ENCODE results near the gene GALT. TPM values are rescaled to one million over a fixed set of nuclear protein-coding genes. Genes with fewer than 3 reads are reported as not detected.

Gene GALT
- total RNA-seq, 4 donors from 2014 or later: 111 to 310 (median 185) TPM

DNA sequence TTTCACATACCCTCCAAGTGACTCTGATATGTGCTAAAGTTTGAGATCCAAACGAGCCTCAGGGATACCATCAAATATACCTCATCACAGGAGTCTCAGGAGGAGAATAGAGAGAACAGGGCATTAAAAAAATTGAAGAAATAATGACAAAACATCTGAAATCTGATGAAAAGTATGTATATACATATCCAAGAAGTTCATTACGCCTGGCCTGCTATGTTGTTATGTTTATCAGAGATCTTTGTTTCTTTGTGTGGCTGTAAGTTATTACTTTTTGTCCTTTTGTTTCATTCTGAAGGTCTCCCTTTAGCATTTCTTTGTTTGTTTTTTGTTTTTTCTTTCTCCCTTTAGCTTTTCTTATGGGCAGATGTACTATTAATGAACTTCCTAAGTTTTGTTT lies 47.1 kb downstream of the GALT start:
- no peak overlapping the region for H3K4me3 ChIP-seq

DNA sequence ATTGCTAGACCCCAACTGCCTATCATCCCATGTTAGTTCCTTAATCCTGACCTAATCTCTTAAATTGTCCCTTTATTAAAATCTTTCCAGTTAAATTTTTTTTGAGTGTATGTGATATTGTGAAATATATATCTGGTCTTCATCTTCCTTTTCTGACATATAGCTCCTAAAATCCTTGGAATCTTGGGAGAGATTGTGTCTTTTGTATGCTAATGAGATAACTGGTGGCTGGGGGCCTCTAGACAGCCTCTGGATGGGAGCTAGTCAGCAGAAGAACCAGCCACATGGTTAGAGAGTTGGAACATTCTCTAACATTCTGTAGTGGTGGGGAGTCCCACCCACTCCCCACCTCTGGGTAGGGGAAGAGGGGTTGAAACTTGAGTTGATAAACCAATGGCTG lies 48.3 kb downstream of the GALT start:
- Histone ChIP-seq H3K4me3 (no peak overlapping the region), H3K27ac (no peak overlapping the region), H3K4me1 (peaks cover 0 to 5% (median 0%) of the 10 kb centered on the region in 4 donors), H3K36me3 (no peaks in the 10 kb centered on the region), H3K9me3 (no peaks in the 10 kb centered on the region), H3K27me3 (no peaks in the 10 kb centered on the region)
- DNase-seq: no peak
- TF ChIP-seq CTCF (IDR thresholded peaks at IDR 0.05) (no peak), POLR2A (IDR thresholded peaks at IDR 0.05) (no peak)

More for the DNA sequence above, 47.1 kb downstream of the GALT start:
- no peak for DNase-seq
- TF ChIP-seq POLR2A (IDR thresholded peaks at IDR 0.05) (no peak), CTCF (IDR thresholded peaks at IDR 0.05) (no peak)
- Histone ChIP-seq H3K27me3 (no peaks in the 10 kb centered on the region), H3K27ac (no peak overlapping the region), H3K9me3 (no peaks in the 10 kb centered on the region), H3K4me1 (peaks cover 0 to 5% (median 0%) of the 10 kb centered on the region in 4 donors), H3K36me3 (no peaks in the 10 kb centered on the region)

Small RNA genes within 50 kb of the gene (small RNA-seq; reads per million reads assigned to genes)
- gene CCL27: 0 reads per million in 2 donors

Other genes with a start within 250 kb of the GALT start
- 10 to 100 TPM in 2 of 4 donors, 1 to 10 TPM in 2; 6.0 to 13.2 (median 9.5) TPM for gene FAM219A, start 188.1 kb upstream of the GALT start, total RNA-seq
- not detected for gene DNAI1, start 187.9 kb upstream of the GALT start, total RNA-seq
- 1 to 10 TPM in 2 of 4 donors, not detected in 2; 1.8 to 3.3 TPM for gene ENHO, start 123.7 kb upstream of the GALT start, total RNA-seq
- 10 to 100 TPM in 3 of 4 donors, 1 to 10 TPM in 1; 1.7 to 24.6 (median 15.6) TPM for gene CNTFR, start 57.0 kb upstream of the GALT start, total RNA-seq
- gene RPP25L, start 34.6 kb upstream of the GALT start, total RNA-seq: 10 to 100 TPM; 28.9 to 83.5 (median 54.8) TPM
- gene DCTN3, start 26.2 kb upstream of the GALT start, total RNA-seq: 10 to 100 TPM; 37.4 to 70.1 (median 47.5) TPM
- under 1 TPM in 1 of 4 donors, not detected in 3; 0.53 TPM for gene ARID3C, start 17.6 kb upstream of the GALT start, total RNA-seq
- gene SIGMAR1, start 8.9 kb upstream of the GALT start, total RNA-seq: 100 to 1,000 TPM in 3 of 4 donors, 10 to 100 TPM in 1; 63.5 to 138 (median 111) TPM
- 10 to 100 TPM; 37.8 to 98.3 (median 58.0) TPM for gene IL11RA, start 5.5 kb downstream of the GALT start, total RNA-seq
- gene CCL27, start 16.0 kb downstream of the GALT start, total RNA-seq: not detected
- gene CCL19, start 44.6 kb downstream of the GALT start, total RNA-seq: not detected
- gene CCL21, start 63.5 kb downstream of the GALT start, total RNA-seq: 10 to 100 TPM; 54.7 to 85.2 (median 70.3) TPM